K562 (cell line): Measurements from ENCODE around the gene IFNAR2. TPM values are rescaled to one million over a fixed set of nuclear protein-coding genes. Genes with fewer than 3 reads are reported as not detected.

ENCODE experiments used
- BCL6 ChIP-seq: fragments of 250-450 bp; sonication (Bioruptor Pico); IDR thresholded peaks from 2 replicates; pipeline ENCODE4 v1.4.0; 2020
- CBFB ChIP-seq: sonication (generic); formaldehyde crosslinking; IDR thresholded peaks from 2 replicates; pipeline ENCODE4 v1.4.0; 2020; ENCODE audit warnings: mild to moderate bottlenecking, missing genetic modification reagents
- CHCHD3 ChIP-seq: fragments of 250-450 bp; sonication (Bioruptor Pico); IDR thresholded peaks from 2 replicates; pipeline ENCODE4 v2.1.2; 2022; ENCODE audit warnings: mild to moderate bottlenecking
- GABPB1 ChIP-seq: sonication (generic); formaldehyde crosslinking; IDR thresholded peaks from 2 replicates; pipeline ENCODE4 v1.8.0; 2022; ENCODE audit warnings: mild to moderate bottlenecking, missing genetic modification reagents
- HMG20A ChIP-seq: fragments of 450-650 bp; formaldehyde crosslinking; conservative IDR thresholded peaks from 2 replicates; pipeline ENCODE4 v1.4.0; 2020; ENCODE audit warnings: mild to moderate bottlenecking, mixed read lengths
- MYC ChIP-seq, 2 experiments: fragments of 250-450 bp in 1 of 2; sonication (Bioruptor Pico) in 1 of 2; IDR thresholded peaks; 2 replicates each; pipeline versions ENCODE4 v1.5.1 to v1.6.1; 2012 to 2021; ENCODE audit warnings: low read depth in 2 of 2, borderline replicate concordance in 1 of 2, improper control_type of control experiment in 1 of 2, low read length in 1 of 2, mild to moderate bottlenecking in 1 of 2, moderate library complexity in 1 of 2
- MYNN ChIP-seq, 2 experiments: sonication (generic); formaldehyde crosslinking in 1 of 2; IDR thresholded peaks; 2 replicates each; pipeline versions ENCODE4 v1.5.0 to v1.6.1; 2016 to 2020; ENCODE audit warnings: antibody characterized with exemption in 1 of 2, missing genetic modification reagents in 1 of 2
- NCOA1 ChIP-seq: fragments of 450-650 bp; IDR thresholded peaks from 2 replicates; pipeline ENCODE4 v1.6.1; 2016; ENCODE audit warnings: low read depth
- NCOR1 ChIP-seq: fragments of 450-650 bp; IDR thresholded peaks from 2 replicates; pipeline ENCODE4 v1.6.1; 2016; ENCODE audit warnings: mild to moderate bottlenecking, moderate library complexity
- NR2F6 ChIP-seq: fragments of 450-650 bp; formaldehyde crosslinking; IDR thresholded peaks from 2 replicates; pipeline ENCODE4 v1.4.0; 2020; ENCODE audit warnings: mild to moderate bottlenecking
- POLR2G ChIP-seq: fragments of 200-400 bp; formaldehyde crosslinking; IDR thresholded peaks from 2 replicates; pipeline ENCODE4 v1.6.1; 2017; ENCODE audit warnings: low read depth, mild to moderate bottlenecking, antibody characterized with exemption, low read length, moderate library complexity
- PYGO2 ChIP-seq: fragments of 450-650 bp; IDR thresholded peaks from 2 replicates; pipeline ENCODE4 v1.6.1; 2016; ENCODE audit warnings: mild to moderate bottlenecking, missing genetic modification characterization, moderate library complexity, missing compliant biosample characterization
- TCFL5 ChIP-seq: fragments of 250-450 bp; sonication (Bioruptor Pico); conservative IDR thresholded peaks from 2 replicates; pipeline ENCODE4 v1.6.1; 2021; ENCODE audit warnings: mild to moderate bottlenecking, moderate library complexity, matching md5 sums
- U2AF2 ChIP-seq: fragments of 200-400 bp; formaldehyde crosslinking; optimal IDR thresholded peaks from 2 replicates; pipeline ENCODE3; 2017; ENCODE audit warnings: low read depth, mild to moderate bottlenecking, low read length
- ZBTB49 ChIP-seq: sonication (generic); formaldehyde crosslinking; IDR thresholded peaks from 2 replicates; pipeline ENCODE4 v1.8.0; 2022; ENCODE audit warnings: missing genetic modification reagents, mild to moderate bottlenecking, borderline replicate concordance
- ZKSCAN8 ChIP-seq: fragments of 200-800 bp; sonication (Bioruptor generic); IDR thresholded peaks from 2 replicates; pipeline ENCODE4 v1.6.1; 2016; ENCODE audit warnings: missing genetic modification characterization, missing compliant biosample characterization
- ZNF175 ChIP-seq: fragments of 200-800 bp; sonication (Bioruptor generic); IDR thresholded peaks from 2 replicates; pipeline ENCODE4 v1.6.1; 2016; ENCODE audit warnings: low read depth, mild to moderate bottlenecking, missing genetic modification characterization, missing compliant biosample characterization
- ZNF696 ChIP-seq: fragments of 250-450 bp; sonication (Bioruptor Pico); conservative IDR thresholded peaks from 2 replicates; pipeline ENCODE4 v1.4.0; 2020; ENCODE audit warnings: mild to moderate bottlenecking, moderate library complexity
- ZNF764 ChIP-seq: fragments of 250-450 bp; sonication (Bioruptor Pico); IDR thresholded peaks from 2 replicates; pipeline ENCODE4 v1.4.0; 2020; ENCODE audit warnings: low read depth, mild to moderate bottlenecking, moderate library complexity
- polyA plus RNA-seq, 8 experiments: library from polyadenylated mRNA; depleted of rRNA in 4 of 8; stranded (reverse) in 5 of 8; unstranded in 3 of 8; fragments of >200 nt; fragmentation: Nextera tagmentation in 2 of 8; fragmentation: Illumina TruSeq in 1 of 8; extraction: Ambion mirVana in 2 of 8; extraction: Trizol in 1 of 8; gene quantifications; 2 replicates each; pipeline versions ENCODE4 v1.2.1 to v1.2.3, GENCODE V29; 2011 to 2014; ENCODE audit warnings: inconsistent platforms in 1 of 8, missing spikeins in 1 of 8
- total RNA-seq, 7 experiments: library from RNA; depleted of rRNA in 6 of 7; stranded (reverse); fragments of >200 nt in 6 of 7; fragmentation: Illumina TruSeq in 2 of 7; extraction: Trizol in 2 of 7; gene quantifications; 2 replicates each; pipeline versions ENCODE4 v1.2.1 to v1.2.3, GENCODE V29; 2011 to 2021; ENCODE audit warnings: low replicate concordance in 1 of 7
- TF ChIP-seq, protein P1 (sequence below): sonication (generic); formaldehyde crosslinking; IDR thresholded peaks from 2 replicates; pipeline ENCODE4 v1.8.1; 2022; ENCODE audit warnings: missing genetic modification reagents
- TF ChIP-seq, protein P2 (sequence below): fragments of 450-650 bp; conservative IDR thresholded peaks from 2 replicates; pipeline ENCODE4 v1.6.1; 2016; ENCODE audit warnings: missing genetic modification characterization, low read depth, mild to moderate bottlenecking, missing compliant biosample characterization, moderate library complexity

Gene IFNAR2
- total and polyA plus RNA-seq, 9 of the 15 experiments (the other 6 are each of a cell fraction or from before 2014, with no cell fraction given): 1.7 to 48.3 (median 8.4) TPM

DNA sequence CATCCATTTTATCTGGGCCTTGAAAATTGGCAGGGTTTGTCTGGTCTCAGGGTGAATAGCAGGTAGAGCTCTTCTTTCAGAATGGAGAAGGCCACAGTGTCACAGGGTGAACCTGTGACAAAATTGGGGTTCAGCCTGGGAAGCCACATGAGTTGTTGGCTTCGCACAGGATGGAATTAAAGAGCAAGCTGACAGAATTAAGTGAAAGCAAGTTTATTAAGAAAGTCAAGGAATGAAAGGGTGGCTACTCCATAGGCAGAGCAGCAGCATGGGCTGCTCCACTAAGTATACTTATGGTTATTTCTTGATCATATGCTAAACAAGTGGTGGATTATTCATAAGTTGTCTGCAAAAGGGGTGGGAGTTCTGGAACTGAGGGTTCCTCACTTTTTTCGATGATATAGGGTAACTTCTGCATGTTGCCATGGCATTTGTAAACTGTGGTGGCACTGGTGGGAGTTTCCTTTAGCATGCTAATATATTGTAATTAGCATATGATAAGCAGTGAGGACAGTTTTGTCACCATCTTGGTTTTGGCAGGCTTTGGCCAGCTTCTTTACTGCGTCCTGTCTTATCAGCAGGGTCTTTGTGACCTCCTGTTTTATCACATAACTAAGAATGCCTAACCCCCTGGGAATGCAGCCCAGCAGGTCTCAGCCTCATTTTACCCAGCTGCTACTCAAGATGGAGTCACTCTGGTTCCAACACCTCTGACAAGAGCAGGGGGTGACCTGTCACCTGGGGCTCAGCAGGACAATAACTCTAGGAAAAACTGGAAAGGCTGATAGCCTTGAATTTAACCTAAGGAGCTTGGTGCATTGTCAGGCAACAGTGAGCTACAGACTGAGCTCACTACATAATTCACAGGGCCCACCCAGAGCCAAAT lies 5.1 kb downstream of the IFNAR2 start (continued):
- TF ChIP-seq, protein P1, sequence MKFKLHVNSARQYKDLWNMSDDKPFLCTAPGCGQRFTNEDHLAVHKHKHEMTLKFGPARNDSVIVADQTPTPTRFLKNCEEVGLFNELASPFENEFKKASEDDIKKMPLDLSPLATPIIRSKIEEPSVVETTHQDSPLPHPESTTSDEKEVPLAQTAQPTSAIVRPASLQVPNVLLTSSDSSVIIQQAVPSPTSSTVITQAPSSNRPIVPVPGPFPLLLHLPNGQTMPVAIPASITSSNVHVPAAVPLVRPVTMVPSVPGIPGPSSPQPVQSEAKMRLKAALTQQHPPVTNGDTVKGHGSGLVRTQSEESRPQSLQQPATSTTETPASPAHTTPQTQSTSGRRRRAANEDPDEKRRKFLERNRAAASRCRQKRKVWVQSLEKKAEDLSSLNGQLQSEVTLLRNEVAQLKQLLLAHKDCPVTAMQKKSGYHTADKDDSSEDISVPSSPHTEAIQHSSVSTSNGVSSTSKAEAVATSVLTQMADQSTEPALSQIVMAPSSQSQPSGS (CRISPR knock-in tag): no peak
- no peak for TF ChIP-seq NR2F6 (CRISPR knock-in tag)
- TF ChIP-seq U2AF2: no peak
- no peak for TF ChIP-seq NCOA1
- peak; percentile 35; the same call in 1 of the 2 replicates for TF ChIP-seq BCL6 (CRISPR knock-in tag)
- TF ChIP-seq ZBTB49 (CRISPR knock-in tag): no peak
- TF ChIP-seq ZNF175: peak; percentile 66; the same call in 1 of the 2 replicates
- no peak for TF ChIP-seq NCOR1
- TF ChIP-seq, protein P2, sequence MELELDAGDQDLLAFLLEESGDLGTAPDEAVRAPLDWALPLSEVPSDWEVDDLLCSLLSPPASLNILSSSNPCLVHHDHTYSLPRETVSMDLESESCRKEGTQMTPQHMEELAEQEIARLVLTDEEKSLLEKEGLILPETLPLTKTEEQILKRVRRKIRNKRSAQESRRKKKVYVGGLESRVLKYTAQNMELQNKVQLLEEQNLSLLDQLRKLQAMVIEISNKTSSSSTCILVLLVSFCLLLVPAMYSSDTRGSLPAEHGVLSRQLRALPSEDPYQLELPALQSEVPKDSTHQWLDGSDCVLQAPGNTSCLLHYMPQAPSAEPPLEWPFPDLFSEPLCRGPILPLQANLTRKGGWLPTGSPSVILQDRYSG (tag): peak; percentile 94
- no peak for TF ChIP-seq GABPB1 (CRISPR knock-in tag)
- no peak for TF ChIP-seq ZNF764 (CRISPR knock-in tag)
- TF ChIP-seq ZKSCAN8 (CRISPR knock-in tag): peak; percentile 67; the same call in 1 of the 2 replicates
- TF ChIP-seq CHCHD3 (CRISPR knock-in tag): no peak
- TF ChIP-seq TCFL5: 0 out of 2 replicates have a peak, but pooled peaks have one; percentile 52
- 0 out of 2 replicates have a peak, but pooled peaks have one; percentile 34 for TF ChIP-seq PYGO2 (tag)
- TF ChIP-seq MYNN (IDR thresholded peaks at IDR 0.05): no peak
- no peak for TF ChIP-seq MYNN (CRISPR knock-in tag; IDR thresholded peaks at IDR 0.05)
- no peak for TF ChIP-seq CBFB (CRISPR knock-in tag)
- TF ChIP-seq ZNF696 (CRISPR knock-in tag): no peak
- TF ChIP-seq POLR2G: no peak
- TF ChIP-seq MYC (IDR thresholded peaks at IDR 0.05; ENCODE audit: low read depth, low read length): no peak
- no peak for TF ChIP-seq MYC (CRISPR knock-in tag; IDR thresholded peaks at IDR 0.05; ENCODE audit: borderline replicate concordance, low read depth)
- TF ChIP-seq HMG20A (CRISPR knock-in tag): no peak
